AG04450 (cell line): Measurements from ENCODE around the gene NT5DC3. TPM values are rescaled to one million over a fixed set of nuclear protein-coding genes. Genes with fewer than 3 reads are reported as not detected.
A peak's percentile ranks its signal among the peaks of the same experiment; 100 is the strongest.

Experiments
- CTCF ChIA-PET: fragments of 300-600, 350-600 bp; formaldehyde crosslinking; extraction: SDS; loops from one replicate; lab custom pipeline; 2022; ENCODE audit warnings: antibody characterized with exemption, inconsistent platforms; lab: Charles Lee
- POLR2A ChIA-PET: fragments of 350-600 bp; formaldehyde crosslinking; extraction: SDS; loops from one replicate; lab custom pipeline; 2021; ENCODE audit warnings: antibody characterized with exemption, inconsistent platforms; lab: Yijun Ruan, JAX
- DNase-seq: peaks from one replicate; pipeline ENCODE4 v3.0.0-alpha.2; 2011; ENCODE audit warnings: low read depth, low spot score
- H3K27ac ChIP-seq: one replicate; pipeline ENCODE4 v1.5.1; 2012; ENCODE audit warnings: low read depth, low read length, control low read depth
- H3K27me3 ChIP-seq: one replicate; pipeline ENCODE4 v1.6.0; 2012; ENCODE audit warnings: low read length; ENCODE audit not compliant: control insufficient read depth, insufficient read depth
- H3K4me3 ChIP-seq: 2 replicates; pipeline ENCODE4 v1.5.1; 2011; ENCODE audit warnings: mild to moderate bottlenecking, low read depth, low read length, control low read depth
- H3K9me3 ChIP-seq: 2 replicates; pipeline ENCODE4 v1.5.1; 2012; ENCODE audit warnings: low read length; ENCODE audit not compliant: control insufficient read depth, insufficient read depth
- polyA plus RNA-seq: library from polyadenylated mRNA; depleted of rRNA; stranded (reverse); fragments of >200 nt; gene quantifications from 2 replicates; pipeline ENCODE4 v1.2.3, GENCODE V29; 2011
- TF ChIP-seq, protein P1 (sequence below): IDR thresholded peaks from 2 replicates; pipeline ENCODE4 v1.5.1; 2011; ENCODE audit warnings: low read depth, low read length, control low read depth, inconsistent platforms

The NT5DC3 gene
- polyA plus RNA-seq, 1 experiment = 2.8 TPM

DNA sequence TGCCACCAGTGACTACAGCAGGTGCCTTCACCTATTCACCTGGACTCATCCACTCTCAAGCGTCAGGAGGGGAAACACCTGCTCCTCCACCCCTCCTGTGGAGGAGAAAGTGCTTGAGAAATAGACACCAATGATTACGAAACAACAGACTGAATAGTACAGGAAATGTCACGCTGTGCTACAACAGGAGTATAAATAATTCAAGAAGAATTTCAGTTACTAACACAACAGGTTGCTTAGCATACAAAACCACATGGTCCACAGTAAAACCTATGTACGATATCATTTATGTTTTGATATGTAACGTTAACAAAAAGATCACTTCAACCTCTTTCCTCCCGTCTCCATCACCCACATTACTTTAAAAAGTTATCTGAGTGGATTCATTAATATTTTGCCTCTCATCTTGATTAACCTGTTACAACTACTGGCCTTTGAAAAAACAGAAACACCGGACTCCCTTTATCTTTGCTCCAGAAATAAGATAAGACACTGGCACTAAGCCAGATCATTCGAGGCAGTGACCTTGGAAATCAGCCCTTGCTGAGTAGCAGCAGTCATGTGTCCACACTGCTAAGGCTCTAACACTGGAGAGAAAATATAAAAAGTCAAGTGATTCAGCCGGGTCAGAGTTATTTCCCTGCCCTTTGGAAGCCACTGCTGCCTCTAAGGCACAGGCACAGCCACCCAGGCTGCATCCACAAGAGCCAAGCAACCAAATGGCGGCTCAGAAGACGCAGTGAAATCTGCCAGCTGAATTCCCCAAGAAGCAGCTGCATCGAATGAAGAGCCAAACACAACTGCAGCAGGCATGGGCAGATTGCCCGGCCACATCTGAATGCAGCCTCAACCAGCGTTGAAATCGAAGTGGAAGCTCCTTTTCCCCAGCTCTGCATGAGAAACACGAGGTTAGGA lies 40.9 kb downstream of the NT5DC3 start:
- no peaks in the 10 kb centered on the region for H3K9me3 ChIP-seq
- no peaks in the 10 kb centered on the region for H3K27me3 ChIP-seq
- no peak overlapping the region for H3K4me3 ChIP-seq
- POLR2A ChIA-PET = no interaction called here
- TF ChIP-seq, protein P1, sequence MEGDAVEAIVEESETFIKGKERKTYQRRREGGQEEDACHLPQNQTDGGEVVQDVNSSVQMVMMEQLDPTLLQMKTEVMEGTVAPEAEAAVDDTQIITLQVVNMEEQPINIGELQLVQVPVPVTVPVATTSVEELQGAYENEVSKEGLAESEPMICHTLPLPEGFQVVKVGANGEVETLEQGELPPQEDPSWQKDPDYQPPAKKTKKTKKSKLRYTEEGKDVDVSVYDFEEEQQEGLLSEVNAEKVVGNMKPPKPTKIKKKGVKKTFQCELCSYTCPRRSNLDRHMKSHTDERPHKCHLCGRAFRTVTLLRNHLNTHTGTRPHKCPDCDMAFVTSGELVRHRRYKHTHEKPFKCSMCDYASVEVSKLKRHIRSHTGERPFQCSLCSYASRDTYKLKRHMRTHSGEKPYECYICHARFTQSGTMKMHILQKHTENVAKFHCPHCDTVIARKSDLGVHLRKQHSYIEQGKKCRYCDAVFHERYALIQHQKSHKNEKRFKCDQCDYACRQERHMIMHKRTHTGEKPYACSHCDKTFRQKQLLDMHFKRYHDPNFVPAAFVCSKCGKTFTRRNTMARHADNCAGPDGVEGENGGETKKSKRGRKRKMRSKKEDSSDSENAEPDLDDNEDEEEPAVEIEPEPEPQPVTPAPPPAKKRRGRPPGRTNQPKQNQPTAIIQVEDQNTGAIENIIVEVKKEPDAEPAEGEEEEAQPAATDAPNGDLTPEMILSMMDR = no peak
- peak overlapping the region; percentile 40 for H3K27ac ChIP-seq
- CTCF ChIA-PET = interaction anchor here (0.6 to 0.7 kb wide), 2 partner anchors 22 to 70 kb away, joined by 3 read pairs; no protein-coding TSS in a partner anchor
- peak; percentile 63 for DNase-seq

DNA sequence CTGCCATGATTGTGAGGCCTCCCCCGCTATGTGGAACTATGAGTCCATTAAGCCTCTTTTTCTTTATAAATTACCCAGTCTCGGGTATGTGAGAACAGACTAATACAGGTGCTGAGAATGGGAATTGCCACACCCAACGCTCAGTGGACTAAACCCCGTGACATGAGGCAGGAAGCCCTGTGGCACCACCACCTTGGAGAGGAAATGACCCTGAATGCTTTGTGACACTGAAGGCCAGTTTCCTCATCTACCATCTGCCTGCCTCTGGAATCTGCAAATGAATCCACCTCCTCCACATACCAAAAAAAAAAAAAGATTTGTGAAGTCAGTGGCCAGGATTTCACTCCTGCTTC lies 41.6 kb downstream of the NT5DC3 start:
- Histone ChIP-seq H3K27ac (no peak overlapping the region), H3K9me3 (no peaks in the 10 kb centered on the region), H3K4me3 (no peak overlapping the region), H3K27me3 (no peaks in the 10 kb centered on the region)
- POLR2A ChIA-PET = no interaction called here
- TF ChIP-seq, protein P1 = no peak
- no peak for DNase-seq
- CTCF ChIA-PET = no interaction called here

DNA sequence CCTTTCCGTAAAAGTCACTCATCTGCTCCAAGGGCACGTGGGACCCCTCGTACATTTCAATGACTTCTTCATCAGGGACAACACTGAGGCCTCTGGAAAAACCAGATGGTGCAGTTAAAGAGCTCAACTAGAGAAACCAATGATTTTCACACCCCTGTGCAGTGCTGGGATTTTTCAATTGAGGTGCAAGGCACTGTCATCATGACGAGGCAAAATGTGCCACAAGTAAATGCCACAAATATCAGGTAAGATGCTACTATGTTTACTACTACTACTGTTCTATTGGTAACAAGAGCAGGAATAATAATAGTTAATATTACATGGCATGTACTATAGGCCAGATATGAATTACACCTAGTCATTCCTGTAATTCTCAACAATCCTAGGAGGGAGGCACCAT lies 42.4 kb downstream of the NT5DC3 start:
- Histone ChIP-seq H3K4me3 (no peak overlapping the region), H3K27ac (no peak overlapping the region), H3K27me3 (no peaks in the 10 kb centered on the region), H3K9me3 (no peaks in the 10 kb centered on the region)
- POLR2A ChIA-PET = no interaction called here
- TF ChIP-seq, protein P1 = no peak
- CTCF ChIA-PET = no interaction called here
- DNase-seq = no peak

DNA sequence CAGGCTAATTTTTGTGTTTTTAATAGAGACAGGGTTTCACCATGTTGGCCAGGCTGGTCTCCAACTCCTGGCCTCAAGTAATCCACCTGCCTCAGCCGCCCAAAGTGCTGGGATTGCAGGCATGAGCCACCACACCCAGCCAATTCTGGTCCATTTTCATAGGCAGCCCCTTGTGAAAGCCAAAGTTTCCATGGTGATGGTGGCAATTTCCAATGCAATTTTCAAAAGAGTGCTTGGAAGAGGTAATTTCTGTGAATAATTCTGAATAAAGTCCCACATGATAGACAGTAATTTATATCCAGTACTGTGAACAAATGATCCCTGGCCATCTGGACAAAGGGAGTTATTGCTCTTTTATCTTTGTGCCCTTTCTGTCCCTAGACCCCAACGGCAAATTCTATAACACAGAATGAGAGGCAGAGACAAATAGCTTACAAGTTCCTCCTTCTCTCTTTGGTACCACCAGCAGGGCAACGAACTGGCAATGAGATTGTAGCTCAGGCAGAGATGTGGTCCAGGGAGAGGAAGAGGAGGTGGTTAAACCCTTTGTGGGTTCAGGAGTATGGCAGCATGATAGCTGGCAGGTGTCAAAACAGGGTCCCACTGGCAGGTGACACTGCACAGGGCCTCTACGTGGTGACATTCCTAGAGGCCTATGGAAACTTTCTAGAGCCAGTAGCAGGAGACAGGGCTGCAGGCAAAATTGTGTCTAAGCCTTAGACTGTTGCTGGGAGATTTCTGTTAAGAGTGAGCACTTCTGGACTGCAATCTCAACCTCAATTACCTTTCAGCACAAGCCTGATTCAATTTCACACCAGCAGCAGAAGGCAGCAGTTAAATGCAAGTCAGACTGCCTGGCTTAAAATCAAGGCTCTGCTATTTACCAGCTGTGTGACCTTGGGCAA lies 46.5 kb downstream of the NT5DC3 start:
- POLR2A ChIA-PET = interaction anchor here (0.6 kb wide), 1 partner anchor 28 kb away, joined by 6 read pairs; no protein-coding TSS in a partner anchor

More for the DNA sequence above, 46.5 kb downstream of the NT5DC3 start:
- DNase-seq = no peak
- TF ChIP-seq, protein P1 = no peak
- no peaks in the 10 kb centered on the region for H3K27me3 ChIP-seq
- CTCF ChIA-PET = interaction anchor here (1.1 kb wide), 1 partner anchor 23 kb away, joined by 4 read pairs; no protein-coding TSS in a partner anchor
- H3K9me3 ChIP-seq = no peaks in the 10 kb centered on the region
- no peak overlapping the region for H3K27ac ChIP-seq
- H3K4me3 ChIP-seq = no peak overlapping the region
